HepG2 (cell line): ENCODE results near the gene CYBC1. TPM values are rescaled to one million over a fixed set of nuclear protein-coding genes. Genes with fewer than 3 reads are reported as not detected.

Experiments
- DR1 ChIP-seq: sonication (generic); formaldehyde crosslinking; IDR thresholded peaks from 2 replicates; pipeline ENCODE4 v1.8.0; 2021; ENCODE audit warnings: mild to moderate bottlenecking, missing genetic modification reagents, inconsistent platforms
- ELF4 ChIP-seq: sonication (generic); formaldehyde crosslinking; IDR thresholded peaks from 2 replicates; pipeline ENCODE4 v1.5.0; 2020; ENCODE audit warnings: missing genetic modification reagents, mild to moderate bottlenecking, moderate library complexity, borderline replicate concordance
- FOSL2 ChIP-seq: sonication (generic); formaldehyde crosslinking; IDR thresholded peaks from 2 replicates; pipeline ENCODE4 v1.4.0; 2020; ENCODE audit warnings: missing genetic modification reagents
- HNF1B ChIP-seq: sonication (generic); formaldehyde crosslinking; IDR thresholded peaks from 2 replicates; pipeline ENCODE4 v1.5.1; 2020; ENCODE audit warnings: mild to moderate bottlenecking, moderate library complexity, missing genetic modification reagents
- JDP2 ChIP-seq: sonication (generic); formaldehyde crosslinking; IDR thresholded peaks from 2 replicates; pipeline ENCODE4 v1.8.1; 2022; ENCODE audit warnings: missing genetic modification reagents, borderline replicate concordance
- KLF9 ChIP-seq: IDR thresholded peaks from 2 replicates; pipeline ENCODE4 v1.6.1; 2016; ENCODE audit warnings: low read depth
- MIER3 ChIP-seq: IDR thresholded peaks from 2 replicates; pipeline ENCODE4 v1.6.1; 2016; ENCODE audit warnings: missing compliant biosample characterization, borderline replicate concordance
- NFIB ChIP-seq: sonication (generic); formaldehyde crosslinking; IDR thresholded peaks from 2 replicates; pipeline ENCODE4 v1.9.0; 2021; ENCODE audit warnings: missing genetic modification reagents, mild to moderate bottlenecking, borderline replicate concordance
- POLR2A ChIP-seq, 2 experiments: IDR thresholded peaks; 2 replicates each; pipeline ENCODE4 v1.6.1; 2011; ENCODE audit warnings: low read depth in 2 of 2, low read length in 2 of 2, mild to moderate bottlenecking in 1 of 2, moderate library complexity in 1 of 2; ENCODE audit not compliant: insufficient read depth in 1 of 2
- SMAD3 ChIP-seq: sonication (generic); formaldehyde crosslinking; IDR thresholded peaks from 2 replicates; pipeline ENCODE4 v1.4.0; 2020; ENCODE audit warnings: missing genetic modification reagents
- ZNF143 ChIP-seq: sonication (generic); formaldehyde crosslinking; IDR thresholded peaks from 2 replicates; pipeline ENCODE4 v1.4.0; 2020; ENCODE audit warnings: missing genetic modification reagents
- ZNF280B ChIP-seq: sonication (generic); formaldehyde crosslinking; IDR thresholded peaks from 2 replicates; pipeline ENCODE4 v1.5.0; 2020; ENCODE audit warnings: missing genetic modification reagents, mild to moderate bottlenecking, borderline replicate concordance
- ZNF569 ChIP-seq: sonication (generic); formaldehyde crosslinking; IDR thresholded peaks from 2 replicates; pipeline ENCODE4 v1.5.0; 2020; ENCODE audit warnings: mild to moderate bottlenecking, missing genetic modification reagents, moderate library complexity, borderline replicate concordance
- polyA plus RNA-seq, 8 experiments: library from polyadenylated mRNA; depleted of rRNA in 3 of 8; stranded (reverse) in 7 of 8; unstranded in 1 of 8; fragments of >200 nt; fragmentation: Illumina TruSeq in 4 of 8; extraction: Trizol in 4 of 8; gene quantifications; 2 replicates each; pipeline versions ENCODE4 v1.2.1 to v1.2.3, GENCODE V29; 2011 to 2016; ENCODE audit warnings: low read depth in 4 of 8, missing spikeins in 1 of 8, mixed read lengths in 1 of 8; ENCODE audit not compliant: insufficient read depth in 1 of 8
- total RNA-seq, 5 experiments: library from RNA; depleted of rRNA; stranded (reverse); fragments of >200 nt; fragmentation: Illumina TruSeq; extraction: Trizol; gene quantifications; 2 replicates each; pipeline ENCODE4 v1.2.3, GENCODE V29; 2016; ENCODE audit warnings: low read depth in 1 of 5
- TF ChIP-seq, protein P1 (sequence below): sonication (generic); formaldehyde crosslinking; IDR thresholded peaks from 2 replicates; pipeline ENCODE4 v1.4.0; 2020; ENCODE audit warnings: missing genetic modification reagents, borderline replicate concordance
- TF ChIP-seq, protein P2 (sequence below): sonication (generic); formaldehyde crosslinking; IDR thresholded peaks from 2 replicates; pipeline ENCODE4 v1.8.0; 2022; ENCODE audit warnings: missing genetic modification reagents, mild to moderate bottlenecking, moderate library complexity, borderline replicate concordance
- TF ChIP-seq, protein P3 (sequence below): sonication (generic); formaldehyde crosslinking; IDR thresholded peaks from 2 replicates; pipeline ENCODE4 v1.4.0; 2020; ENCODE audit warnings: low read depth, missing genetic modification reagents

Gene CYBC1
- total and polyA plus RNA-seq, 2 of the 13 experiments (the other 11 are each of a cell fraction or from before 2014, with no cell fraction given), result 43.4 to 44.1 TPM

DNA sequence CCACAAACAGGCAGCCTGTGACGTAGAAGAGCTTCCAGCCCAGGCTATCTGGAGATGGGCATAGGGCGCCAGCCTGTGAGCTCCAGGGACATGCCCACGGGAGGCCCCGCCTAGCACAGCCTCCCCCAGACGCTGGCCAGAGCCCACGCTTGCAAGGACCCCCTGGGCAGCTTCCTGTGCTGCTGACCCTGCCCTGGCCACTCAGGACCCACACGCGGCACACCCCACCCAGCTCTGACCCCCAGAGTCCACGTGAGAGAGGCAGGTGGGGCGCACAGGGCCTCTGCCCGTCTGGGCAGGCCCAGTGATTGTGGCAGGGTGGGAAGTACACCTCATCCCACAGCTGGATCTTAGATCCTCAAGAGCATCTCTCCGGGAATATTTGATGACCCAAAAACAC lies 3.9 kb downstream of the CYBC1 start (continued):
- TF ChIP-seq HNF1B (CRISPR knock-in tag) (no peak), FOSL2 (CRISPR knock-in tag) (no peak), POLR2A (IDR thresholded peaks at IDR 0.05; ENCODE audit: insufficient read depth in 1 of 2, low read depth in 2 of 2, low read length in 2 of 2) (no peak), ZNF569 (CRISPR knock-in tag) (no peak), DR1 (CRISPR knock-in tag) (no peak), MIER3 (CRISPR knock-in tag) (no peak), NFIB (CRISPR knock-in tag) (no peak), KLF9 (CRISPR knock-in tag) (no peak), JDP2 (no peak), ZNF143 (CRISPR knock-in tag) (no peak), ZNF280B (CRISPR knock-in tag) (0 out of 2 replicates have a peak, but pooled peaks have one; percentile 5), ELF4 (no peak), SMAD3 (CRISPR knock-in tag) (no peak)
- TF ChIP-seq, protein P1, sequence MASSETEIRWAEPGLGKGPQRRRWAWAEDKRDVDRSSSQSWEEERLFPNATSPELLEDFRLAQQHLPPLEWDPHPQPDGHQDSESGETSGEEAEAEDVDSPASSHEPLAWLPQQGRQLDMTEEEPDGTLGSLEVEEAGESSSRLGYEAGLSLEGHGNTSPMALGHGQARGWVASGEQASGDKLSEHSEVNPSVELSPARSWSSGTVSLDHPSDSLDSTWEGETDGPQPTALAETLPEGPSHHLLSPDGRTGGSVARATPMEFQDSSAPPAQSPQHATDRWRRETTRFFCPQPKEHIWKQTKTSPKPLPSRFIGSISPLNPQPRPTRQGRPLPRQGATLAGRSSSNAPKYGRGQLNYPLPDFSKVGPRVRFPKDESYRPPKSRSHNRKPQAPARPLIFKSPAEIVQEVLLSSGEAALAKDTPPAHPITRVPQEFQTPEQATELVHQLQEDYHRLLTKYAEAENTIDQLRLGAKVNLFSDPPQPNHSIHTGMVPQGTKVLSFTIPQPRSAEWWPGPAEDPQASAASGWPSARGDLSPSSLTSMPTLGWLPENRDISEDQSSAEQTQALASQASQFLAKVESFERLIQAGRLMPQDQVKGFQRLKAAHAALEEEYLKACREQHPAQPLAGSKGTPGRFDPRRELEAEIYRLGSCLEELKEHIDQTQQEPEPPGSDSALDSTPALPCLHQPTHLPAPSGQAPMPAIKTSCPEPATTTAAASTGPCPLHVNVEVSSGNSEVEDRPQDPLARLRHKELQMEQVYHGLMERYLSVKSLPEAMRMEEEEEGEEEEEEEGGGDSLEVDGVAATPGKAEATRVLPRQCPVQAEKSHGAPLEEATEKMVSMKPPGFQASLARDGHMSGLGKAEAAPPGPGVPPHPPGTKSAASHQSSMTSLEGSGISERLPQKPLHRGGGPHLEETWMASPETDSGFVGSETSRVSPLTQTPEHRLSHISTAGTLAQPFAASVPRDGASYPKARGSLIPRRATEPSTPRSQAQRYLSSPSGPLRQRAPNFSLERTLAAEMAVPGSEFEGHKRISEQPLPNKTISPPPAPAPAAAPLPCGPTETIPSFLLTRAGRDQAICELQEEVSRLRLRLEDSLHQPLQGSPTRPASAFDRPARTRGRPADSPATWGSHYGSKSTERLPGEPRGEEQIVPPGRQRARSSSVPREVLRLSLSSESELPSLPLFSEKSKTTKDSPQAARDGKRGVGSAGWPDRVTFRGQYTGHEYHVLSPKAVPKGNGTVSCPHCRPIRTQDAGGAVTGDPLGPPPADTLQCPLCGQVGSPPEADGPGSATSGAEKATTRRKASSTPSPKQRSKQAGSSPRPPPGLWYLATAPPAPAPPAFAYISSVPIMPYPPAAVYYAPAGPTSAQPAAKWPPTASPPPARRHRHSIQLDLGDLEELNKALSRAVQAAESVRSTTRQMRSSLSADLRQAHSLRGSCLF (CRISPR knock-in tag), result no peak
- TF ChIP-seq, protein P2, sequence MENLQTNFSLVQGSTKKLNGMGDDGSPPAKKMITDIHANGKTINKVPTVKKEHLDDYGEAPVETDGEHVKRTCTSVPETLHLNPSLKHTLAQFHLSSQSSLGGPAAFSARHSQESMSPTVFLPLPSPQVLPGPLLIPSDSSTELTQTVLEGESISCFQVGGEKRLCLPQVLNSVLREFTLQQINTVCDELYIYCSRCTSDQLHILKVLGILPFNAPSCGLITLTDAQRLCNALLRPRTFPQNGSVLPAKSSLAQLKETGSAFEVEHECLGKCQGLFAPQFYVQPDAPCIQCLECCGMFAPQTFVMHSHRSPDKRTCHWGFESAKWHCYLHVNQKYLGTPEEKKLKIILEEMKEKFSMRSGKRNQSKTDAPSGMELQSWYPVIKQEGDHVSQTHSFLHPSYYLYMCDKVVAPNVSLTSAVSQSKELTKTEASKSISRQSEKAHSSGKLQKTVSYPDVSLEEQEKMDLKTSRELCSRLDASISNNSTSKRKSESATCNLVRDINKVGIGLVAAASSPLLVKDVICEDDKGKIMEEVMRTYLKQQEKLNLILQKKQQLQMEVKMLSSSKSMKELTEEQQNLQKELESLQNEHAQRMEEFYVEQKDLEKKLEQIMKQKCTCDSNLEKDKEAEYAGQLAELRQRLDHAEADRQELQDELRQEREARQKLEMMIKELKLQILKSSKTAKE (CRISPR knock-in tag), result no peak
- TF ChIP-seq, protein P3, sequence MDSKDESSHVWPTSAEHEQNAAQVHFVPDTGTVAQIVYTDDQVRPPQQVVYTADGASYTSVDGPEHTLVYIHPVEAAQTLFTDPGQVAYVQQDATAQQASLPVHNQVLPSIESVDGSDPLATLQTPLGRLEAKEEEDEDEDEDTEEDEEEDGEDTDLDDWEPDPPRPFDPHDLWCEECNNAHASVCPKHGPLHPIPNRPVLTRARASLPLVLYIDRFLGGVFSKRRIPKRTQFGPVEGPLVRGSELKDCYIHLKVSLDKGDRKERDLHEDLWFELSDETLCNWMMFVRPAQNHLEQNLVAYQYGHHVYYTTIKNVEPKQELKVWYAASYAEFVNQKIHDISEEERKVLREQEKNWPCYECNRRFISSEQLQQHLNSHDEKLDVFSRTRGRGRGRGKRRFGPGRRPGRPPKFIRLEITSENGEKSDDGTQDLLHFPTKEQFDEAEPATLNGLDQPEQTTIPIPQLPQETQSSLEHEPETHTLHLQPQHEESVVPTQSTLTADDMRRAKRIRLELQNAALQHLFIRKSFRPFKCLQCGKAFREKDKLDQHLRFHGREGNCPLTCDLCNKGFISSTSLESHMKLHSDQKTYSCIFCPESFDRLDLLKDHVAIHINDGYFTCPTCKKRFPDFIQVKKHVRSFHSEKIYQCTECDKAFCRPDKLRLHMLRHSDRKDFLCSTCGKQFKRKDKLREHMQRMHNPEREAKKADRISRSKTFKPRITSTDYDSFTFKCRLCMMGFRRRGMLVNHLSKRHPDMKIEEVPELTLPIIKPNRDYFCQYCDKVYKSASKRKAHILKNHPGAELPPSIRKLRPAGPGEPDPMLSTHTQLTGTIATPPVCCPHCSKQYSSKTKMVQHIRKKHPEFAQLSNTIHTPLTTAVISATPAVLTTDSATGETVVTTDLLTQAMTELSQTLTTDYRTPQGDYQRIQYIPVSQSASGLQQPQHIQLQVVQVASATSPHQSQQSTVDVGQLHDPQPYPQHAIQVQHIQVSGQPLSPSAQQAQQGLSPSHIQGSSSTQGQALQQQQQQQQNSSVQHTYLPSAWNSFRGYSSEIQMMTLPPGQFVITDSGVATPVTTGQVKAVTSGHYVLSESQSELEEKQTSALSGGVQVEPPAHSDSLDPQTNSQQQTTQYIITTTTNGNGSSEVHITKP (CRISPR knock-in tag), result no peak
